K562 (cell line): ENCODE results near the gene UCP3. TPM values are rescaled to one million over a fixed set of nuclear protein-coding genes. Genes with fewer than 3 reads are reported as not detected.

Experiments
- ATAC-seq: fragments of 200-7000 bp; cut with Tn5 transposase; 3 replicates; pipeline ENCODE4 v1.9.1; 2020; ENCODE audit warnings: moderate library complexity
- BruUV-seq: library from RNA; stranded (reverse); fragments of 400-500 nt; replicated peaks from 2 replicates; lab custom pipeline; 2021; lab: Mats Ljungman, UMichigan
- CTCF ChIA-PET: fragments of 300-600 bp; formaldehyde crosslinking; extraction: SDS; loops from one replicate; lab custom pipeline; 2021; ENCODE audit warnings: low intra/inter-chr PET ratio; lab: Yijun Ruan, JAX
- POLR2A ChIA-PET: fragments of 300-600, 350-650 bp; sonication (Branson Sonifier 250); formaldehyde crosslinking; extraction: SDS; loops from one replicate; lab custom pipeline; 2021; ENCODE audit warnings: antibody characterized with exemption, inconsistent platforms; lab: Yijun Ruan, JAX
- DNase-seq, 4 experiments: peaks; one replicate each; pipeline versions ENCODE4 v3.0.0 to v3.0.0-alpha.2; 2011 to 2018; ENCODE audit warnings: low spot score in 3 of 4, mixed read lengths in 3 of 4; ENCODE audit errors: extremely low read depth in 1 of 4
- FAIRE-seq: peaks from 2 replicates; lab custom pipeline; 2011; peaks lifted over from hg19 to GRCh38; lab: Jason Lieb, UNC
- H2AFZ ChIP-seq: 2 replicates; pipeline ENCODE4 v1.6.0; 2011; ENCODE audit warnings: low read depth, low read length, control low read depth, inconsistent platforms
- H3K27ac ChIP-seq: fragments of 200-600 bp; 3 replicates; pipeline ENCODE4 v1.8.0; 2011; ENCODE audit warnings: low read depth, mild to moderate bottlenecking, control low read depth, inconsistent platforms, low read length, moderate library complexity, mixed read lengths; ENCODE audit errors: extremely low read depth
- H3K27me3 ChIP-seq, 2 experiments: fragments of 300-600 bp in 1 of 2; 2 replicates in 1 of 2; 3 replicates in 1 of 2; pipeline versions ENCODE4 v1.6.0 to v1.8.0; 2011; ENCODE audit warnings: inconsistent platforms in 2 of 2, low read length in 2 of 2, mild to moderate bottlenecking in 1 of 2, mixed read lengths in 1 of 2, moderate library complexity in 1 of 2; ENCODE audit not compliant: control insufficient read depth in 2 of 2, insufficient read depth in 2 of 2
- H3K36me3 ChIP-seq: fragments of 300-600 bp; 3 replicates; pipeline ENCODE4 v1.8.0; 2011; ENCODE audit warnings: mild to moderate bottlenecking, low read length, inconsistent platforms; ENCODE audit not compliant: control insufficient read depth, insufficient read depth
- H3K4me1 ChIP-seq, 2 experiments: fragments of 200-600 bp in 1 of 2; replicated peaks in 1 of 2; 2 replicates in 1 of 2; 3 replicates in 1 of 2; pipeline versions ENCODE4 v1.5.1 to v1.8.0; 2011; ENCODE audit warnings: inconsistent platforms in 2 of 2, low read length in 2 of 2, mild to moderate bottlenecking in 1 of 2, mixed read lengths in 1 of 2, moderate library complexity in 1 of 2; ENCODE audit not compliant: control insufficient read depth in 2 of 2, insufficient read depth in 2 of 2
- H3K4me2 ChIP-seq: 2 replicates; pipeline ENCODE4 v1.6.1; 2011; ENCODE audit warnings: low read length, control low read depth, inconsistent platforms, mixed read lengths; ENCODE audit not compliant: insufficient read depth
- H3K4me3 ChIP-seq: fragments of 200-600 bp; sonication (generic), shearing (Covaris generic); 2 replicates; pipeline ENCODE4 v1.5.1; 2016; ENCODE audit warnings: control low read depth, inconsistent platforms
- H3K79me2 ChIP-seq: fragments of 200-600 bp; 3 replicates; pipeline ENCODE4 v1.8.0; 2011; ENCODE audit warnings: low read length, inconsistent platforms; ENCODE audit not compliant: control insufficient read depth, insufficient read depth
- H3K9ac ChIP-seq, 2 experiments: 2 replicates each; pipeline versions ENCODE4 v1.6.0 to v1.6.1; 2011; ENCODE audit warnings: low read depth in 2 of 2, low read length in 2 of 2, control low read depth in 1 of 2, inconsistent platforms in 1 of 2, mild to moderate bottlenecking in 1 of 2, mixed read lengths in 1 of 2; ENCODE audit not compliant: insufficient read depth in 1 of 2
- H3K9me1 ChIP-seq: one replicate; pipeline ENCODE4 v1.6.0; 2011; ENCODE audit warnings: inconsistent platforms, mild to moderate bottlenecking, low read length, moderate library complexity; ENCODE audit not compliant: control insufficient read depth, insufficient read depth
- H3K9me3 ChIP-seq: replicated peaks from 2 replicates; pipeline ENCODE4 v1.5.1; 2011; ENCODE audit warnings: low read depth, low read length, inconsistent platforms; ENCODE audit not compliant: control insufficient read depth, insufficient read depth
- H4K20me1 ChIP-seq: replicated peaks from 2 replicates; pipeline ENCODE4 v1.6.1; 2011; ENCODE audit warnings: low read length, inconsistent platforms, mixed read lengths; ENCODE audit not compliant: control insufficient read depth, insufficient read depth
- DEAF1 ChIP-seq: fragments of 450-650 bp; formaldehyde crosslinking; IDR thresholded peaks from 2 replicates; pipeline ENCODE4 v1.4.0; 2020; ENCODE audit warnings: mild to moderate bottlenecking, moderate library complexity
- EHMT2 ChIP-seq: fragments of 450-650 bp; IDR thresholded peaks from 2 replicates; pipeline ENCODE4 v1.6.1; 2018; ENCODE audit warnings: antibody characterized with exemption
- GATAD2B ChIP-seq: fragments of 450-650 bp; IDR thresholded peaks from 2 replicates; pipeline ENCODE4 v1.6.1; 2017; ENCODE audit warnings: mild to moderate bottlenecking, borderline replicate concordance
- ID3 ChIP-seq, 2 experiments: fragments of 250-450 bp in 1 of 2; fragments of 450-650 bp in 1 of 2; sonication (Bioruptor Pico) in 1 of 2; IDR thresholded peaks; 2 replicates each; pipeline versions ENCODE4 v1.6.1 to v1.8.0; 2016 to 2021; ENCODE audit warnings: mild to moderate bottlenecking in 2 of 2, moderate library complexity in 2 of 2, missing compliant biosample characterization in 1 of 2, missing genetic modification characterization in 1 of 2
- KLF1 ChIP-seq: fragments of 450-650 bp; IDR thresholded peaks from 2 replicates; pipeline ENCODE4 v1.6.1; 2016; ENCODE audit warnings: missing genetic modification characterization, missing compliant biosample characterization
- NCOA6 ChIP-seq: fragments of 450-650 bp; IDR thresholded peaks from 2 replicates; pipeline ENCODE4 v1.6.1; 2017; ENCODE audit warnings: mild to moderate bottlenecking
- POLR2AphosphoS5 ChIP-seq: IDR thresholded peaks from 2 replicates; pipeline ENCODE4 v1.6.1; 2011; ENCODE audit warnings: mild to moderate bottlenecking, low read depth, low read length, moderate library complexity; ENCODE audit not compliant: control insufficient read depth, insufficient read depth
- PTBP1 ChIP-seq: fragments of 200-400 bp; formaldehyde crosslinking; IDR thresholded peaks from 2 replicates; pipeline ENCODE4 v1.6.1; 2017; ENCODE audit warnings: low read depth, low read length
- SOX6 ChIP-seq: fragments of 450-650 bp; IDR thresholded peaks from 2 replicates; pipeline ENCODE4 v1.6.1; 2014; ENCODE audit warnings: mild to moderate bottlenecking
- TCFL5 ChIP-seq: fragments of 250-450 bp; sonication (Bioruptor Pico); conservative IDR thresholded peaks from 2 replicates; pipeline ENCODE4 v1.6.1; 2021; ENCODE audit warnings: mild to moderate bottlenecking, moderate library complexity, matching md5 sums
- TEAD2 ChIP-seq: fragments of 450-650 bp; IDR thresholded peaks from 2 replicates; pipeline ENCODE4 v1.6.1; 2016; ENCODE audit warnings: missing genetic modification characterization, control low read depth, missing compliant biosample characterization
- THRB ChIP-seq: fragments of 450-650 bp; formaldehyde crosslinking; conservative IDR thresholded peaks from 2 replicates; pipeline ENCODE4 v1.4.0; 2022; ENCODE audit warnings: mild to moderate bottlenecking, missing genetic modification characterization
- TRIM25 ChIP-seq: fragments of 450-650 bp; IDR thresholded peaks from 2 replicates; pipeline ENCODE4 v1.7.0; 2016; ENCODE audit warnings: borderline replicate concordance
- ZNF57 ChIP-seq: fragments of 450-650 bp; formaldehyde crosslinking; IDR thresholded peaks from 2 replicates; pipeline ENCODE4 v1.4.0; 2020; ENCODE audit warnings: mild to moderate bottlenecking, moderate library complexity
- WGBS: fragments of 100-300 bp; shearing (Covaris generic); methylation state at CpG from one replicate; pipeline ENCODE4 v1.1.6; 2016; ENCODE audit warnings: low coverage, mixed read lengths; ENCODE audit not compliant: insufficient coverage; ENCODE audit errors: missing lambda C conversion rate; 5-methylcytosine and 5-hydroxymethylcytosine counted together
- in situ Hi-C: fragments of 300-500 bp; cut with MboI; formaldehyde crosslinking; loops from 4 replicates; pipeline ENCODE4 v1.15.0; 2018; ENCODE audit warnings: inconsistent platforms, mixed read lengths
- intact Hi-C: fragments of 100-400 bp; cut with micrococcal nuclease; formaldehyde crosslinking; loops from 2 replicates; pipeline ENCODE4 v1.14.2; 2022
- polyA plus RNA-seq, 8 experiments: library from polyadenylated mRNA; depleted of rRNA in 4 of 8; stranded (reverse) in 5 of 8; unstranded in 3 of 8; fragments of >200 nt; fragmentation: Nextera tagmentation in 2 of 8; fragmentation: Illumina TruSeq in 1 of 8; extraction: Ambion mirVana in 2 of 8; extraction: Trizol in 1 of 8; gene quantifications; 2 replicates each; pipeline versions ENCODE4 v1.2.1 to v1.2.3, GENCODE V29; 2011 to 2014; ENCODE audit warnings: inconsistent platforms in 1 of 8, missing spikeins in 1 of 8
- total RNA-seq, 7 experiments: library from RNA; depleted of rRNA in 6 of 7; stranded (reverse); fragments of >200 nt in 6 of 7; fragmentation: Illumina TruSeq in 2 of 7; extraction: Trizol in 2 of 7; gene quantifications; 2 replicates each; pipeline versions ENCODE4 v1.2.1 to v1.2.3, GENCODE V29; 2011 to 2021; ENCODE audit warnings: low replicate concordance in 1 of 7

UCP3 gene
- total and polyA plus RNA-seq, 9 of the 15 experiments (the other 6 are each of a cell fraction or from before 2014, with no cell fraction given): 0.05 to 0.65 (median 0.25) TPM; not detected in 2

- ATAC-seq: no peak
- WGBS: 78% methylated on average over 7 of the region's 7 CpGs
- no peaks in the 10 kb centered on the region for H4K20me1 ChIP-seq
Measured at GRCh38 chr11:73988227-73988626, 20.7 kb downstream of the UCP3 start.

More at GRCh38 chr11:73988227-73988626, 20.7 kb downstream of the UCP3 start:
- DNase-seq: no peak
- Histone ChIP-seq H3K4me1 (peaks cover 17% of the 10 kb centered on the region in 2 experiments; a peak in 4 of 5 replicates), H3K4me2 (no peak overlapping the region), H3K4me3 (no peak overlapping the region), H3K9ac (no peak overlapping the region), H3K9me1 (no peaks in the 10 kb centered on the region), H3K27me3 (no peaks in the 10 kb centered on the region), H3K36me3 (no peaks in the 10 kb centered on the region), H3K9me3 (no peaks in the 10 kb centered on the region), H2AFZ (no peak overlapping the region), H3K27ac (no peak overlapping the region), H3K79me2 (no peaks in the 10 kb centered on the region; the same call in 2 of the 3 replicates)
- POLR2A ChIA-PET: interaction anchor here (1.2 kb wide), 1 partner anchor 183 kb away, joined by 3 read pairs; the partner anchor contains the start of genes C2CD3 and PPME1
- FAIRE-seq: no peak
- BruUV-seq: no TSS peak
- no peak for TF ChIP-seq TEAD2 (tag)
- no peak for TF ChIP-seq GATAD2B
- no peak for TF ChIP-seq EHMT2
- no peak for TF ChIP-seq THRB (CRISPR knock-in tag)
- TF ChIP-seq ZNF57 (CRISPR knock-in tag): no peak
- TF ChIP-seq NCOA6: no peak
- TF ChIP-seq TCFL5 (CRISPR knock-in tag): no peak
- TF ChIP-seq PTBP1: no peak
- no peak for TF ChIP-seq ID3 (CRISPR knock-in tag; IDR thresholded peaks at IDR 0.05)
- TF ChIP-seq ID3 (tag; IDR thresholded peaks at IDR 0.05): no peak
- no peak for TF ChIP-seq SOX6
- no peak for TF ChIP-seq POLR2AphosphoS5
- no peak for TF ChIP-seq DEAF1 (CRISPR knock-in tag)
- no peak for TF ChIP-seq TRIM25
- no peak for TF ChIP-seq KLF1 (tag)
- in situ Hi-C loops (loop anchor here (5.0 kb wide), 1 partner anchor 99 kb away; no protein-coding TSS in a partner anchor), intact Hi-C loops (no loop called here)
- CTCF ChIA-PET: interaction anchor here (2.1 kb wide), 1 partner anchor 103 kb away, joined by 13 read pairs; no protein-coding TSS in a partner anchor
